HTR-8/SVneo (cell line): ENCODE data around the gene HOXC10.

ENCODE experiments used
- DNase-seq: peaks from one replicate; pipeline ENCODE4 v3.0.0; 2011; ENCODE audit warnings: low spot score, mixed read lengths; ENCODE audit not compliant: insufficient read length
- FAIRE-seq: peaks from 2 replicates; lab custom pipeline; 2011; peaks lifted over from hg19 to GRCh38; lab: Jason Lieb, UNC

Gene HOXC10

GRCh38 chr12:53963434-53964314 lies 21.3 kb upstream of the HOXC10 start:
- DNase-seq (no peak), FAIRE-seq (no peak)

- DNase-seq (no peak), FAIRE-seq (no peak)
Measured at GRCh38 chr12:53964315-53964713, 20.6 kb upstream of the HOXC10 start.

- no peak for FAIRE-seq
- no peak for DNase-seq
Measured at GRCh38 chr12:53965281-53966084, 19.5 kb upstream of the HOXC10 start.

DNA sequence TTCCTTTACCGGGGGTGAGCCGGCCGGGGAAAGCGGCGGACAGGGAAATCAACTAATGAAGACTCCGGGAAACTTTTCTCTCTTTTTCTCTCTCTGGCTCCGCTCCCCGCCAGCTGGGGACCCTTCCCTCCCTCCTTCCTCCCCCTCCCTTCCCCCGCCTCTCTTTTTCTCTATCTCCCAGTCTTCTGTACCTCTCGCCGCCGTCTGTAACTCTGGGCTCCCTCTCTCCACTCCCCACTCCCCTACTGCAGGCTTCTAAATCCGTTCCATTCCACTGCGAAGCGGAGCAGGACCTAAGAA lies 18.9 kb upstream of the HOXC10 start:
- FAIRE-seq (no peak), DNase-seq (no peak)

DNA sequence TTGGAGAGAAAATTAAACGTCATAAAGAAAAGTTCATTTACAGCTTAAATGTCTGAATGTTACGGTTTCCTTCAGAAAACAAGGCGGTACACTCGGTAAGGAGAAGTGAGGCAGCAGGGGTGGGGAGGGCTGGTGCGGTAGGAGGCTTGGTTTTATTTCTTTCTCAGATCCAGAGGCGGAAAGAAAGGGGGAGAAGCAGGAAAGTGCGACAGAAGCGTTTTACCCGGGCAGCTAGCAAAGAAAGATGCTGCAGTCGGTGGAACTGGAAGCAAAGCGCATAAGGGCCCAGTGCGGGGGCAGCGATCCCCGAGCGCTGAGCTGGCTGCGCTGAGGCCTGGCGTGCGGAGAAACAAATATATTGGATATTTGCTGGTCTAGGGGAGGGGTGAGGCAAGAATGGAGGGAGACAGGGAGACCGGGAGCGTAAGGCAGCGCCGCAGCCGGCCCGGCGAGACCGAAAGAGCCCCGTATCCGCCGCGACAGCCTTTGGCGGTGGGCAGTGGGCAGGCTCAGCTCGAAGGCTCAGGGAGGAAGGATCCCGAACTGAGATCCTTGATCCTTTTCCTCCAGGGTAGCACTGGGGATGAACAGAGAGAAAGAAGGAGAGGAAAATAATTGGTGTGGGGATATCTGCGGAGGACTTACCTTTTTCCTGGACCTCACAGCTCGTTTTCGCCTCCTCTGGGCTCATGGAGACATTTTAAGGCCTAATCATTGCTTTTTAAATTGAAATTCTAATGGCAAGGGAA lies 18.4 kb upstream of the HOXC10 start:
- no peak for FAIRE-seq

GRCh38 chr12:53967421-53967925 lies 17.5 kb upstream of the HOXC10 start:
- DNase-seq (no peak), FAIRE-seq (no peak)

More for the DNA sequence above, 18.4 kb upstream of the HOXC10 start:
- DNase-seq: no peak

DNA sequence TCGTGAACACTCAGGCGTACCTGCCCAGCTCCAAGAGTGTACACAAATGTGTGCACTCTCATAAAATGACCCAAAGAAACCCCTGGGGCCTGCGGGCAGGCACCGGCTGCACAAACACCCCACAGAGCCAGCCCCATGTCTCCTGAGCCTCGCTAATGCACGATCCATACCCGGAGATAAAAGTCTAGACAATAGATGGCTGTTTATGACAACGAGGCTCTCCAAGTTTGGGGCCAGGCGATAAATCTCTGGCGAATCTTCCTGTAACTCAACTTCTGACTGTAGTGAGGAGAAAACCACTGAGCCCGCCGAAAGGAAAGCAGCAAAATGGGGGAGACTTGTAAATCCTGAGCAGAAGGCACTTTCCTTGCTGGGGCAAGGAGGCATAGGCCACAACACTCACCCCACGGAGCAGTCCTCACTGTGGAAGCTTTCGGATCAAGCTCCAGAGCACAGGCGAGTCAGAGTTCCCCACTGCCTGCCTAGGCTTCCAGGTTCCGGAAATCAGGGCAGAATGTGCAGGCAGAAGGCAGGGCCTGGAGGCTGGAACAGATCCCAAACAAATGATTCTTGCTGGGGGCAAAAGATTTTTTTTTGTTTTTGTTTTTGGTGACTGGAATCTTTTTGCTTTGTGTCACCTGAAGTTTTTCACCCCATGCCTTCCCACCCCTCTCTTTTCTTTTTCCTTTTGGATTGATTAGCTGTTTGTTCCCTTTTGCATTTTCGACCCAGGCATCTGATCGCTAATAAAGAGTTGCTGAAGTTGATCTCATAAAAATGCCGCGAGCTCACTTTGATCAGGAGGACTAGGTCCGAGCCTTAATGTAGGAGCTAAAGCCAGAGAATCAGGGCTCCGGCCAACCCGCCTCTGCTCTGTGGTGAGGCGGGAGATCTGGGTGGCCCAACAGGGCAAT lies 16.5 kb upstream of the HOXC10 start:
- no peak for DNase-seq
- FAIRE-seq: no peak

DNA sequence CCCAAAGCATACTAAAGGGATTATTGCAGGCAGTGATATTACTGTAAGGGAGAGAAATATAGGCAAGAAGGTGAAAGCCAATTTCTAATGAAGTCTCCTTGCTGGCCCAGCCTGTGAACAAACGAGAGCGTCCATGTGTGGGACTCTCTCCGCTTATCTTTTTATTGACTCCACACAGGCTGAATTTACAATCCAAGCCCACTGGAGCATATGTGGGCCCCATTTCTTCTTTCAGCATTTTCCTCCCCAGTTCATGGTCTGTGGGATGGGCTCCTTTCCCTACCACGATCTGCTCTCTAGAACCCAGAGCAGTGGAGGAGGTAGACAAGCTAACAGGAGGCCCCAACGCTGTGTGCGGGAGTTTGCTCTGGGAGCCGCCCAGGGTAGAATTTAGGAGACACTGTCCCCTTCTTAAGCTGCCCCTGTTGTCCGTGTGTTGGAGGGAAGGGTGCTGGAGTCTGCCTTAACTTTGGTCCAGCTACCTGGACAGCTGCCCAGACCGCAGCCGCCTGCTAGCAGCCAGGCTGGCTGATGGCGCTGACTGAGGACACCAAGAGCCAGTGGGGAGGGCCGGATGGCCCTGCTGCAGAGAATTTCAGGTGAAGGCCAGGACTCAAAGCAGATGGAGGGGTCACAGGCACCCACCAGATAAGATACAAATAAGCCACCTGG lies 15.2 kb upstream of the HOXC10 start:
- FAIRE-seq (no peak), DNase-seq (no peak)

GRCh38 chr12:53970451-53970850 lies 14.5 kb upstream of the HOXC10 start:
- FAIRE-seq: no peak
- no peak for DNase-seq

- FAIRE-seq (no peak), DNase-seq (no peak)
Measured at GRCh38 chr12:53971129-53971528, 13.8 kb upstream of the HOXC10 start.

DNA sequence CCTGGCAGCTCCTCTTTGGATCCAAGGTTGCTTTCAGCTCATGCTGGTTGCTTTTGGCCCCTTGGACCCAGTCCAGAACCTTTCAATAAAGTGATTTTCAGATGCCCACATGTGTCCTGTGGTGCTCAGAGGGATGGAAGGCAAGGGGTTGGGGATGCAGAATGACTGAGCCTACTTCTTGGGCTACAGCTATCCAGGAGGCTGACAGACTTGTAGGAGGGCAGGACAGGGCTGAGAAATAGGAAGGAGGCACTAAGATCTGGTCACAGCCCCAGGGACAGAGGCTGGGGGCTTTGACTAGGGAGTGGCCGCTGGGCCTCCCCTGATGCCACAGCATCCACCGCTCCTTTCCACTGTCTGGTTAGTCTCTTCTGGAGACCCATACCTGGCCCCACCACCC lies 13.3 kb upstream of the HOXC10 start:
- FAIRE-seq: no peak

GRCh38 chr12:53972152-53972702 lies 12.7 kb upstream of the HOXC10 start:
- DNase-seq (no peak), FAIRE-seq (no peak)

More for the DNA sequence above, 13.3 kb upstream of the HOXC10 start:
- no peak for DNase-seq

DNA sequence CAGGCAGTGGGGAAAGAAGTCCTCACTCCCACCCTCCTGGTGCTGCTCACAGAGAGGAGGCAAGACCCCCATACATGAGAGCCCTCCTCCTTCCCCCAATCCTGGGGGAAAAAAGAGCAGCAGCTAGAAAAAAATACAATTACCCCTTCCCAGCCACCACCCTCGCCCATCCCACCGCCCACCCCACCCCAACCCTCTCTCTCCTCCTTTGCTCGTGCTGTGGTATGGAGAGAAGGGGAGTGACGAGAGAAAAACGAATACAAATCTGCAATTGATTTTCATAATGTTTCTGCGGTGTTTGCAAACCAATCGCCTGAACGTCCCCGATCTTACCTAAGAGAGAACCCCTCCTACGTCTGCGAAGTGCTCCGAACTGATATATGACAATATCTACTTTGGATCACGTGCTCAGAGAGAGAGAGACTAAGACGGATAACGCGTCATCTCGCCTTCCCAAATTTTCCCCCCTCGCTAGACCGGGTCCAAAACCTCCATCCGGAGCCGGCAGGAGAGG lies 12.2 kb upstream of the HOXC10 start, which contains the start of gene HOXC11:
Gene HOXC11, plus strand, starts transcription at position 405 of the 514 bp plus-strand sequence. CDS start 116 bp downstream, outside the sequence.
- FAIRE-seq: no peak
- DNase-seq: no peak

GRCh38 chr12:53973236-53974042 lies 11.5 kb upstream of the HOXC10 start:
- no peak for DNase-seq
- FAIRE-seq: no peak

- peak; percentile 64 for DNase-seq
- FAIRE-seq: no peak
Measured at GRCh38 chr12:53974084-53975063, 10.6 kb upstream of the HOXC10 start, which contains the start of gene HOTAIR. Gene HOTAIR, minus strand, starts transcription at chr12:53974954.

- no peak for FAIRE-seq
- DNase-seq: no peak
Measured at GRCh38 chr12:53975064-53975471, 9.9 kb upstream of the HOXC10 start.
